Psoas muscle (tissue), 8 donors: ENCODE measurements around the gene MSMP. TPM values are rescaled to one million over a fixed set of nuclear protein-coding genes. Genes with fewer than 3 reads are reported as not detected.

Source experiments
- ATAC-seq, 4 donors: fragments of 200-7000 bp; cut with Tn5 transposase; one replicate each; pipeline ENCODE4 v1.9.1; 2020; ENCODE audit warnings: moderate library complexity in 3 of 4, mild to moderate bottlenecking in 2 of 4
- DNase-seq, 2 donors: peaks; one replicate each; pipeline ENCODE4 v3.0.0-alpha.2; 2020
- H3K27ac ChIP-seq: fragments of 200-600 bp; one replicate; pipeline ENCODE4 v1.8.0; 2022
- H3K27me3 ChIP-seq, 3 donors: fragments of 200-600 bp in 1 of 3; one replicate each; pipeline versions ENCODE4 v1.6.1 to v1.8.0; 2013 to 2022; ENCODE audit warnings: low read length in 2 of 3, mild to moderate bottlenecking in 2 of 3, moderate library complexity in 1 of 3; ENCODE audit not compliant: insufficient read depth in 3 of 3
- H3K36me3 ChIP-seq, 2 donors: fragments of 200-600 bp in 1 of 2; one replicate each; pipeline versions ENCODE4 v1.6.1 to v1.8.0; 2013 to 2022; ENCODE audit warnings: low read depth in 1 of 2, mild to moderate bottlenecking in 1 of 2, moderate library complexity in 1 of 2; ENCODE audit not compliant: insufficient read depth in 1 of 2
- H3K4me1 ChIP-seq: fragments of 200-600 bp; one replicate; pipeline ENCODE4 v1.8.0; 2022
- H3K4me3 ChIP-seq: fragments of 200-600 bp; one replicate; pipeline ENCODE4 v1.8.0; 2022; ENCODE audit warnings: mild to moderate bottlenecking
- H3K9me3 ChIP-seq: fragments of 200-600 bp; one replicate; pipeline ENCODE4 v1.8.0; 2022
- CTCF ChIP-seq: fragments of 200-600 bp; IDR thresholded peaks from one replicate; pipeline ENCODE4 v1.8.0; 2022; ENCODE audit warnings: antibody characterized with exemption
- WGBS, 3 donors: extraction: QIAGEN DNeasy Blood & Tissue Kit; methylation state at CpG; one replicate each; pipeline versions ENCODE4 v1.1.6 to v1.1.7; 2013; 5-methylcytosine and 5-hydroxymethylcytosine counted together
- intact Hi-C, 2 donors: fragments of 100-400 bp; cut with DNase I; formaldehyde crosslinking; loops; one replicate each; pipeline versions ENCODE4 v1.11.0 to v1.14.2; 2022
- polyA plus RNA-seq, 3 donors: library from polyadenylated mRNA; stranded (reverse); fragments of 200-250 nt; gene quantifications; one replicate each; pipeline ENCODE4 v1.2.3, GENCODE V29; 2013
- total RNA-seq, 4 donors: library from RNA; stranded (reverse); fragmentation: NEBNext Ultra II Directional in 2 of 4; extraction: Animal tissue kit (Norgen Biotek cat#: 25700) in 2 of 4; gene quantifications; one replicate each; pipeline versions ENCODE4 v1.2.1 to v1.2.4, GENCODE V29; 2021 to 2023
- donor health status: healthy with polysubstance abuse.
- donor health status: DM: no; HTN: no; CAD: no; lungs with moderate emphysema.
- donor health status: Bipolar disorder and iron deficiency.
- donor health status: healthy.
- donor health status: DM: yes; HTN: yes; CAD: no.
- donor health status: DM: no; HTN: no; CAD: no.
- donor health status: DM: no; HTN: no; CAD: no.
- donor health status: DM: yes; HTN: yes; CAD: no.

MSMP gene
- total and polyA plus RNA-seq, 7 donors: 0.16 to 1.2 TPM; not detected in 5

- Histone ChIP-seq H3K27me3 (no peaks in the 10 kb centered on the region), H3K36me3 (peaks cover 49 to 100% of the 10 kb centered on the region in 2 donors), H3K9me3 (no peaks in the 10 kb centered on the region), H3K4me1 (no peaks in the 10 kb centered on the region), H3K4me3 (no peak overlapping the region), H3K27ac (no peak overlapping the region)
- DNase-seq (no peak), ATAC-seq (no peak)
- TF ChIP-seq CTCF: no peak
- intact Hi-C loops: loop anchor here in 1 of 2 donors (2.0 kb wide), 1 partner anchor 44 kb away; no protein-coding TSS in a partner anchor
- WGBS, 3 donors: 86 to 93% (median 89%) methylated on average over 15 of the region's 15 CpGs
Measured at GRCh38 chr9:35718721-35719511, 35.2 kb downstream of the MSMP start.

DNA sequence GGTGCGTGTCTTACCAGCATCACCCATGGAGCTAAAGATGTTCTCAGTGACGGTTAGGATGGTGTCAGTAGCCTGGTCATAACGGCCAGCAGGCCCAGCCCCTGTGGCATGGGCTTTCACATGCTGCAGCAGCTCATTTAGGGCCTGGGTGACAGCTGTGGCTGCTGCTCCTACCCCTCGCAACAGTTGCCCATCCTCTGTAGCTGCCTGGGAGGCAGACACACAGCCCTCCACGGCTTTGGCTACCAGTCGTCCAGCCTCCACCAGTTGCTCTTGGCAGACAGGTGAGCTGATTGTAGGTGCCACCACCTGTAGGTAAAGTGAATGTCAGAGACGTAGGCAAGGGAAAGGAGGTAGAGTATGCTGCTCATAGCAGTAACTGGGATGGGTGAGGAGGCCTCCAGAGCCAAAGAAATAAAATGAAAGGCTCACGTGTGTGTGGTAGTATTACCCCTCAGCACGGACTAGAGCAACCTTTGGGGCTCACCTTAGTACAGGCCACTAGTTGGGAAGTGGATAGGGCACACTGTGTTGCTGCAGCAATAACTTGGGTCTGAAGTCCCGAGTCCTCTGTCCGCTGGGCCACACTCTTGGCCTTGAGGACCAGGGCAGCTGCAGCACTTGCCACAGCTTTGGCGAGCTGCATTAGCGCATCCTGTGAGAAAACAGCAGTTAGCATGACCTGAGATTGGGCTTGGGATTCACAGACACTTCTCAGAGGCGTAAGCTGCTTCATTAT, 36.8 kb downstream of the MSMP start:
- WGBS, 3 donors: 79 to 82% (median 80%) methylated on average over 14 of the region's 14 CpGs
- Histone ChIP-seq H3K36me3 (peaks cover 39 to 100% of the 10 kb centered on the region in 2 donors), H3K27me3 (no peaks in the 10 kb centered on the region), H3K9me3 (no peaks in the 10 kb centered on the region), H3K4me3 (no peak overlapping the region), H3K27ac (no peak overlapping the region), H3K4me1 (no peaks in the 10 kb centered on the region)
- DNase-seq (no peak), ATAC-seq (no peak)
- intact Hi-C loops: no loop called here
- no peak for TF ChIP-seq CTCF

DNA sequence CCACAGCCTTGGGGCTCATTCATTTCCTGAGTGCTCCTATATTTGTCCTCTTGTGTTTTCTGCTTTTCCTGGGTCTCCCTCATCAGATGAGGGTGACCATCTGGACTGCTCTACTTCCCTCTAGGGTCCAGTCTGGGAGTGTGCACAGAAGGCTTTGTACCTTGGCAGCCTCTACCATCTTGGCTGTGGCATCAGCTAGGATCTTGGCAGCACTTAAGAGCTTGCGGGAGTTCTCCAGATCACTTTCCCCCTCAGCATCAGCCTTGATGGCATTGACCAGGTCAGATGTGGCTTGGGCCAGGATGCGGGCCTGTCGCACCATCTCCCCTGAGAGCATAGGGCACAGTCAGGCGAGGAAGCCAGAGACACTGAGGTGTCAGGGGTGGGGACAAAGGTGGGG, 37.8 kb downstream of the MSMP start:
- 46 to 76% (median 48%) methylated on average over 4 of the region's 4 CpGs for WGBS, 3 donors
- Histone ChIP-seq H3K27ac (no peak overlapping the region), H3K9me3 (no peaks in the 10 kb centered on the region), H3K36me3 (peaks cover 32 to 100% of the 10 kb centered on the region in 2 donors), H3K27me3 (no peaks in the 10 kb centered on the region), H3K4me1 (no peaks in the 10 kb centered on the region), H3K4me3 (no peak overlapping the region)
- TF ChIP-seq CTCF: no peak
- ATAC-seq (peak in 3 of 4 donors; percentile 50 to 82 (median 63)), DNase-seq (no peak)
- intact Hi-C loops: no loop called here

- H3K4me3 ChIP-seq: no peak overlapping the region
- ATAC-seq (no peak), DNase-seq (no peak)
- WGBS, 3 donors: 94 to 97% (median 95%) methylated on average over 12 to 13 of the region's 13 CpGs
- peaks cover 31 to 100% of the 10 kb centered on the region in 2 donors for H3K36me3 ChIP-seq
- intact Hi-C loops: no loop called here
- no peaks in the 10 kb centered on the region for H3K27me3 ChIP-seq
- H3K9me3 ChIP-seq: no peaks in the 10 kb centered on the region
- no peak overlapping the region for H3K27ac ChIP-seq
- TF ChIP-seq CTCF: no peak
- no peaks in the 10 kb centered on the region for H3K4me1 ChIP-seq
Measured at GRCh38 chr9:35714579-35715252, 39.4 kb downstream of the MSMP start.
